Measurements from ENCODE around the gene LRRTM2. TPM values are rescaled to one million over a fixed set of nuclear protein-coding genes. Genes with fewer than 3 reads are reported as not detected.

LRRTM2 gene
- total RNA-seq, 1 experiment from 2014 or later, result not detected

GRCh38 chr5:138918686-138919085 lies 43.6 kb upstream of the LRRTM2 start:
- POLR2A ChIA-PET, result no interaction called here
- no peak overlapping the region for H3K4me3 Mint-ChIP-seq
- ATAC-seq (0 out of 2 replicates have a peak, but pooled peaks have one; percentile 32), DNase-seq (ENCODE audit: low spot score) (no peak)
- no peaks in the 10 kb centered on the region for H3K4me1 Mint-ChIP-seq
- H3K27ac Mint-ChIP-seq, result peak overlapping the region; percentile 28; the same call in 1 of the 2 replicates
- H3K27me3 Mint-ChIP-seq (ENCODE audit: low read depth), result no peaks in the 10 kb centered on the region
- TF ChIP-seq ZMAT4 (CRISPR knock-in tag; IDR thresholded peaks at IDR 0.05) (no peak), MLX (CRISPR knock-in tag; IDR thresholded peaks at IDR 0.05) (no peak), E2F1 (CRISPR knock-in tag; IDR thresholded peaks at IDR 0.05) (no peak), CREM (CRISPR knock-in tag; IDR thresholded peaks at IDR 0.05) (no peak), E2F4 (CRISPR knock-in tag; IDR thresholded peaks at IDR 0.05; ENCODE audit: borderline replicate concordance, low read depth) (no peak), ARID4B (CRISPR knock-in tag; IDR thresholded peaks at IDR 0.05; ENCODE audit: borderline replicate concordance) (no peak)
- CTCF ChIA-PET, result no interaction called here
- no peaks in the 10 kb centered on the region for H3K9me3 Mint-ChIP-seq
- peaks cover 12% of the 10 kb centered on the region for H3K36me3 Mint-ChIP-seq

- ChIA-PET POLR2A (no interaction called here), CTCF (no interaction called here)
- peaks cover 4% of the 10 kb centered on the region; the same call in 1 of the 2 replicates for H3K4me1 Mint-ChIP-seq
- ATAC-seq (no peak), DNase-seq (ENCODE audit: low spot score) (no peak)
- peaks cover 17% of the 10 kb centered on the region for H3K36me3 Mint-ChIP-seq
- TF ChIP-seq ELF4 (CRISPR knock-in tag; IDR thresholded peaks at IDR 0.05; ENCODE audit: low read depth) (no peak), NR2C2 (CRISPR knock-in tag; IDR thresholded peaks at IDR 0.05) (no peak), NFYB (CRISPR knock-in tag; conservative IDR thresholded peaks at IDR 0.05; ENCODE audit: low read depth) (no peak), NR1H2 (CRISPR knock-in tag; IDR thresholded peaks at IDR 0.05) (no peak), USF2 (CRISPR knock-in tag; IDR thresholded peaks at IDR 0.05) (no peak), AFF4 (CRISPR knock-in tag; IDR thresholded peaks at IDR 0.05; ENCODE audit: borderline replicate concordance) (no peak), MLX (CRISPR knock-in tag; IDR thresholded peaks at IDR 0.05) (no peak), ZBTB21 (CRISPR knock-in tag; IDR thresholded peaks at IDR 0.05; ENCODE audit: borderline replicate concordance) (no peak), JAZF1 (CRISPR knock-in tag; IDR thresholded peaks at IDR 0.05) (no peak), RELA (CRISPR knock-in tag; IDR thresholded peaks at IDR 0.05; ENCODE audit: borderline replicate concordance) (no peak), PREB (CRISPR knock-in tag; IDR thresholded peaks at IDR 0.05; ENCODE audit: borderline replicate concordance) (no peak), E2F1 (CRISPR knock-in tag; IDR thresholded peaks at IDR 0.05) (no peak), ESRRA (CRISPR knock-in tag; IDR thresholded peaks at IDR 0.05; ENCODE audit: borderline replicate concordance) (no peak)
- no peak overlapping the region for H3K27ac Mint-ChIP-seq
- H3K9me3 Mint-ChIP-seq, result no peaks in the 10 kb centered on the region
- H3K27me3 Mint-ChIP-seq (ENCODE audit: low read depth), result no peaks in the 10 kb centered on the region
- H3K4me3 Mint-ChIP-seq, result no peak overlapping the region
Observed at GRCh38 chr5:138914338-138914737, 39.2 kb upstream of the LRRTM2 start.
